ENCODE measurements around the gene OR52K1.
"Not testable (repeated sequence)": the region's sequence is repeated elsewhere in the genome, so short reads cannot be mapped to it uniquely, and the experiment has no call there.

Gene OR52K1

DNA sequence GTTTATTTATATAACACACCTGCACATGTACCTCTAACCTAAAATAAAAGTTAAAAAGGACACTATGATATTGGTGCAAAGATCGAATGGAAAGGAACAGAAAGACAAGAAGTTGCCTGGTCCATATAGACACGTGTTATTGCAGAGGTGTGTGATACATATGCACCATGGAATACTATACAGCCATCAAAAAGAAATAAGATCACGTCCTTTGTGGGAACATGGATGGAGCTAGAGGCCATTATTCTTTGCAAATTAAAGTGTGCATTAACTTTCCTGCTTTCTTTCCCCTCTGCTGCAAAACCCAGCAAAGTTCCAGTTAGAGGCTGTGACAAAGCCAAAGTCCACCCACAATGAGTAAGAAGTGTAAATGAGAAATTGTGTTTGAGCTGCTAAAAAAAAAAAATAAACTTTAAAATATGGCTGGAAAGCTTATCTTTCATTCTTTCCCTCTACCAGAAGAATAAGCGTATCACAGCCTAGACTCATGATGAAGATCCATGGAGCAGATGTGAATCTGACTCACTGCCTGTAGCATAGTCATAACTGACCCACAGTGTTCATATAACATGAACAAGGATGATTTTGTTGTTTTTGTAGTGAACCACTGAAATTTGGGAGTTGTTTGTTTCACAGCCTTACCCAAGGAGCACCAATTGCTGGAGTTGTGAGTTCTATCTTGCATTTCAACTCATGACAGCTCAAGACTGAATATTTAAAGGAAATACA, 9.6 kb downstream of the OR52K1 start:
- no peak for DNase-seq

DNA sequence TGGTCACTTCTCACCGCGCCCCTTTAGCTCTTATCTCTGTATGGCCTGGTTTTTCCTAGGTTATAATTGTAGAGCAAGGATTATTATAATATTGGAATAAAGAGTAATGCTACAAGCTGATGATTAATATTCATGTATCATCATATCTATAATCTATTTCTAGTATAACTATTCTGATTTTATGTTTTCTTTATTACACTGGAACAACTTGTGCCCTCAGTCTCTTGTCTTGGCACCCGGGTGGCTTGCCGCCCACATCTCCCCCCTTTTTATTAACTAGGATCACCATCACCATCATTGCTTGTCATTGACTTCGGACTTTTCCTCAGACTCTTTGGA, 11.0 kb downstream of the OR52K1 start:
- no peak for DNase-seq

DNA sequence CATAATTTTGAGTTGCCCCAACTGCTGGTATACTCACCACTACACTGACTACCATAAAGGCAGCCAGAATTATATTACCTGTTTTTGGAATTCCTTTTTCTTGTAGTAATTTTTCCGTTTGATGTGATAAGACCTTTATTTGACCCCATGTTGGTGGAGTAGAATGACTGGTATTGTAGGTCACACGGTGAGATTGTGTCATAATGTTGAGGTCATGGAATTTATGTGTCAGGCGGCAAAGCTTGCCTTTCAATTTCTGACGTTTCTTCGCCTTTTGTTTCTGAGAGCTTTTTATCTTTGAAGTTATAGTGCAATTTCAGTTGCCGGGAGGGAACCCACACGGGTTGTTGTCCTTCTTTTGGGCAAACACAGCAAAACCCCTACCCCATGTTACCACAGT, 13.0 kb downstream of the OR52K1 start:
- no peak for DNase-seq

DNA sequence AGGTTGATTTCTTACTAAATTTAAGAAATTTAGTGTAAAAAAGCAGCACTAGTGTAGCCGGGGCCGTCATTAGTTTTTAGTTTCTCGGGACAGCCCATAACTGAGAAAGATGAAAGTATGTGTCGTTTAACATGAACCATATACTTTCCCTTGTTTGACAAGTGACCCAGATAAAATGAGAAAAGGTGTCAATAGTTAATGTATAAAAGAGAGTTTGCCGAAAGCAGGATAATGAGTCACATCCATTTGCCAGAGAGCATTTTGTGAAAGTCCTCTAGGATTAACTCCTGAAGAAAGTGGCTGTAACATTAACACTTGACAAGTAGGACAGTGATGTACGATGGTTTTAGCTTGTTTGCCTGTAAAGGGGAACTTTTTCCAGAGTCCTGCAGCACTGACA, 13.5 kb downstream of the OR52K1 start:
- no peak for DNase-seq

DNA sequence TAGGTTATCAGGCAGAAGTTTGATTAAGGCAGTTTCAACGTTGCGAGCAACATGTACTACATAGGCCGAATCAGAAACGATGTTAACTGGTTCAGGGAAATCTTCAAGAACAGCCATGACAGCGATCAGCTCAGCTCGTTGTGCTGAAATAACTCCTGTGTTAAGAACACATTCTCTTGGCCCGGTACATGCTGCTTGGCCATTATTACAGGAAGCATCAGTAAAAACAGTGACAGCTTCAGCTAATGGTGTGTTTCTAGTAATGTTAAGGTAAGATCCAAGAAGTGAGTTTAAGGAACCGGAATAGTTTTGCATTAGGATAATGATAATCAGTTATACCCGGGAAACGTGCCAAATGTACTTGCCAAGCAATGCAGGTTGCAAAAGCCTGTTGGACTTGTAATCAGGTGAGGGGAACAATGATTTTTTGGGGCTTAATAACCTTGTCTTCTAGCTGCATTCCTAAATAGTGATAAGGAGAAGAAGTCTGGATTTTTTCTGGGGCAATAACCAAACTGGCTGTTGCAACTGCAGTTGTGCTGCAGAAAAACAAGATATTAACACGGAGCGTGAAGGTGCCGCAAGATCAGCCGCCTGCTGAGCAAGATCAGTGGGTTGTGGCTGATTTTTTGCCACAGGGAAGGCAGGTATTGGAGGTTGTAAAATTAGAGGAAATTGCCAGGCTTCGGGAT, 14.3 kb downstream of the OR52K1 start:
- DNase-seq: no peak

DNA sequence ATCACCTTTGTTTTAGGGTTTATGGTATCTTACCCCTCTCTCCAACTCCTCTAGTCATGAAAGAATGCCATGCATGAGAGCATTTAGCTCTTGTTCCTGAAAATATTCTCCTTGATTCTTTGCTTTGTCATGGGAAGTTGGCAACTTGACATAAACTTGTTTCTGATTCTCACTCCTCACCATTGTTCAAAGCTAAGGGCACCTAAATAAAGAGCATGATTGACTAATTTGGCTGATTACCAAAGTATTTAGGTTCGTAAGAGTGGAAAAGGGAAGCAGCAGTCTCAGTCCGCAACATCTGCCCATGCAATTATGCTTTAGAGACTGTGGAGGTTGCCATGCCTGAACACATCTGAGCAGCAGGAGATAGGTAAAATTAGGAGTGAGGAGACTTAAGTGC, 26.4 kb downstream of the OR52K1 start:
- DNase-seq: no peak

DNA sequence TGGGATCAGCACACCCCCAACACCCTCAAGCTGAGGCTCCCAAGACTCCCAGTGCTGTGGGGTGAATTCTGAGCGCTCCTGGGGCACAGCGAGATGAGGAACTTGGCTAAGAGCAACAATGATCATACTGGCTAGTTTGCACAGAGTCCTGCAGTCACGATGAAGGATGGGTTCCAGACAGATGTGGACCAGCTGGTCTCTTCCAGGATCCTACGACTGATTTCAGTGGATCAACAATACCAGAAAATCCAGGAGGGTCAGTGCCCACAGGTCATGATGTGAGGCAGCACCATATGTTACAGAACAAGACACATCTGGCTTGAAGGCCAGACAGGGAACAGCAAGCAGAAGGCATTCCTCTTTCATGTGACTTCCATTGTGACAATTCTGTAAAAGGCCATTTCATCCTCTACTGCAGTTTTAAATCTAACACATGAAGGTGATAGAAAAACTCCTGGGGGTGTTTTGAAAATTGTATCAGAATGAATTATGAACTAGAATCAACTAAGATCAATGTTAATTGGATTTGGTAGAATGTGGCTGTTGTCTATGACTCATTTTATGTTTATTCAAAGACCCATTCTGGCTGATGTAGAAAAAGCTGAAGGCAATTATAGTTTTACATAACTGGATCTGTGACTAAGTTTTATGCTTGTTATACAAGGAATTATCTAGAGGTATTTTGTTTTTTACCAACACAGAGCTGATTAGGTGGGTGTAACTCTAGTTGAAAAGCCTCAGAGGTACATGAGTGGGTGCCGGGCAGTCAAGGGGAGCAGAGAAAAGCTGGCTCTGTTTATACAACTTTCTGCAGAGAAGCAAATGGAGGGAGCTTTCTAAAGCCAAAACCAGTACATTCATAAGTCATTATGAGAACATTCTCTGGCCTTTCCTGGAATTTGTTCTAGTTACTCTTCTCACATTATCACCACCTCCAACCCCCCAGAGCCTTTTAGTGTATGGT, 29.1 kb downstream of the OR52K1 start:
- DNase-seq: no peak

DNA sequence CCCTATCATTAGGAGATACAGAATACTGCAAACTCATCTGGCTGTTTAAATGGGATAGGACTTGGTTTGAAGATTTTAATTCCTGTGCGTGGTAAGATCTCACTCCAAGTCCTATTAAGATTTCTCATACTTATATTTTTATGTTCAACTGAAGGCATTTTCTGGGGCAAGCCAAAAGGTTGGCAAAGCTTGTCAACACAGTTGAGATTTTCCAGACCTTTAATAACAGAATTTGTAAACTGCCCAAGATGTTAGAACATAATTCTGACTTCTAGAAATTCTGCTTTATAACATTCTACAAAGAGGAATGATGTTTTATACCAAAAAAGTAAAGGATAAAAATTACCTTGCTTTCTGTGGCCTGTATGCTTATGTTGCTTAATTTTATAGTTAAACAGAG, 31.8 kb downstream of the OR52K1 start:
- DNase-seq: no peak

DNA sequence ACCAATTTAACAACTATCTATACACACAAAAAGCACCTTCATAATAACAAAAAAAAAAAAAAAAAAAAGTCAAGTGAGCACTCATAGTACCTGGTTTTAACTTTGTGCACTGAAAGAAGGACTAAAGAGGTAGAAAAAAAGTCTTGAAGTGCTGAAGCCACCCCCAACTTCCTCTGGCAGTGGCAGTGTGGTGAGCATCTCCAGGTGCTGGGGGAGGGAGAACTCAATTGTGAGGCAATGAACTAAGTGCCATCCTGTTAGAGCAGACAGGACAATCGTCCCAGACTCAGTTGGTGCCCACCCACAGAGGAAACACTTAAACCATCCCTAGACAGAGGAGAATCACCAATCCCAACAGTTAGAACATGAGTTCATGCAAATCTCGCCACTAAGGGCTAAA, 39.9 kb downstream of the OR52K1 start:
- no peak for DNase-seq

DNA sequence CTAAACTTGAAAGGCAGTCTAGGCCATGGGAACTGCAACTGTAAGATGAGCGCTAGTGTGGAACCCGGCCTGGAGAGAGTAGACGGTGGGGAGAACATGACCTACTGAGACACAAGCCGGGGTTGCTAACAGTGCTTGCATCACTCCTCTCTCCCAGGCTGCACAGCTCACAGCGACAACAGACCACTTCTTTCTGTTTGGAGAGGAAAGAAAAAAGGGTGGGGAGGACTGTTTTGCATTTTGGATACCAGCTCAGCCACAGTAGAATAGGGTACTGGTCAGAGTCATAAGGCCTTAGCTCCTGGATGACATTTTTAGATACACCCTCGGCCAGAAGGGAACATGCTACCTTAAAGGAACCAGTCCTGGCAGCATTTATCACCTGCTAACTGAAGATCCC, 40.3 kb downstream of the OR52K1 start:
- DNase-seq: no peak

DNA sequence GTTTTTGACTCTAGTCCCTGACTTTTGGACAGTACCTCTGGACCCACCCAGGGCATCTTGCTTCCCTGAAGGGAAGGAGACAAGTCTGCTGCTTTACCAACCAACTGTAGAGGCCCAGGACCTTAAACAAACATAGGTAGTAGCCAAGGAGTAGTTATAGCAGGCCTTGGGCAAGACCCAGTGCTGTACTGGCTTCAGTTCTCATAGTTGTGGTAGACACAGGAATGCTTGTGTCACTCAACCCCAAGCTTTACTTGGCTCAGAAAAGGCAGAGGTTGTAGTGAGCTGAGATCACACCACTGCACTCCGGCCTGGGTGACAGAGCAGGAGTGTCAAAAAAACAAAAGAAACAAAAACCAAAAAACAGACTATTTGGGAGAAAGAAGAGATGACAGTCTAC, 41.2 kb downstream of the OR52K1 start:
- no peak for DNase-seq

DNA sequence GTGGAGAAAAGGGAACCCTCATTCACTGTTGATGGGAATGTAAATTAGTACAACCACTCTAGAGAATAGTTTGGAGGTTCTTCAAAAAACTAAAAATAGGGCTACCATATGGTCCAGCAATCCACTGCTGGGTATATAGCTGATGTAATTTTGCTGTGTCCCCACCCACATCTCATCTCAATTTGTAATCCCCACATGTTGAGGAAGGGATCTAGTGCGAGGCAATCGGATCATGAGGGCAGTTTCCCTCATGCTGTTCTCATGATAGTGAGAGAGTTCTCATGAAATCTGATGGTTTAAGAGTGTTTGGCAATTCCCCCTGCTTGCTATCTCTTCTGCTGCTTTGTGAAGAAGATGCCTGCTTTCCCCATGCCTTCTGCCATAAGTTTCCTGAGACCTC, 45.5 kb downstream of the OR52K1 start:
- no peak for DNase-seq

DNA sequence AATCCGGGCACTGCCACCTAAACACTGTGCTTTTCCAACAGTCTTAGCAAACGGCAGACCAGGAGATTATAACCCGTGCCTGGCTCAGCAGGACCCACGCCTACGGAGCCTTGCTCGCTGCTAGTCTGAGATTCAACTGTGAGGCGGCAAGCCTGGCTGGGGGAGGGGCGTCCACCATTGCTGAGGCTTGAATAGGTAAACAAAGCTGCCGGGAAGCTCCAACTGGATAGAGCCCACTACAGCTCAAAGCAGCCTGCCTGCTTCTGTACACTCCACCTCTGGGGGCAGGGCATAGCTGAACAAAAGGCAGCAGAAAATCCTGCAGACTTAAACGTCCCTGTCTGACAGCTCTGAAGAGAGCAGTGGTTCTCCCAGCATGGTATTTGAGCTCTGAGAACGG, 49.2 kb downstream of the OR52K1 start:
- not testable (repeated sequence) for DNase-seq

DNA sequence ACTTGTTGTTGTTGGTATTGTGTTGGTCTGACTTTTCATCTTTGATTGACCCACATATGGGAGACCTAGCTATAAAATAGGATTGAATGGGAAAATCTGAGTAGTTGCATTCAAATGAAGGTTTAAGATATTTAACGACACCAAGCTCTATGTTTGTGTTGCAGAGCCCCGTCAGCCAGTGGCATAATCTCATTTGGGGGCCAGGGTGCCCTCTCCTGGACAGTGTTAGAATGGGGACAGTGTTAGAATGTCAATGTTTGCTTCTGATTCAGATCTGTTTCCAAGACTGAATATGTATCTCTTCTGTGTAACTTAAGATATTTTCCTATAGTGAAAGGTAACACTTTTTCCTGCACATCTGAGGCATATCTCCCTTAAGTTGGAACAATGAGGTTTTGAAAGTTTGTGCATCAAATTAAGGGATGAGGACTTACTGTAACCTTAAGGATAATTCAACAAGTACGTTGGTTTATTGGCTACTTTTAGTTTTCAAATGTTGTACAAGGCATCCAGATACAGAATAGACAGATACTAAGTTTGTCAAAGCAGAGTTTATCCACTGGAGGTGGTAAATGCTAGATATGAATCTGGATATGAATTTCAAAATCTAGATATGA, 57.3 kb downstream of the OR52K1 start:
- peak; percentile 15 for DNase-seq

DNA sequence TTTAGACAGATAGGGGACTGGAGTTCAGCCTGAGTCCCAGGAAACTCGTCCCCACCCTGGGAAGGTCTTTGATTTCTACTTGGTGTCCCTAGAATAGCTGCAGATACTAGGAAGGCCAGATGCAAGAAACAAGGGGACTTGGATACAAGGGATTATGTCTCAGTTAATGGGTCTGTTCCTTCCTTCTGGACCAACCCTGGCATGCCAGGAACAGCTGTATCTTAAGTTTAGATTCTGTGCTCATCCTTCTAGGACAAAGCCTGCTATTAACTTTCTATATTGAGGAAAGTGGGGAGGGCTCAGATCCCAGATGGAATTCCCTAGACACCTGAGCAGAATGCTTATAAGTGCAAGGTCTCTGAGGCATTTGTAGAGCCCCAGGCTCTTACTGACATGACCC, 58.6 kb downstream of the OR52K1 start:
- DNase-seq: no peak
